ENCODE results near the gene MPZL3. TPM values are rescaled to one million over a fixed set of nuclear protein-coding genes. Genes with fewer than 3 reads are reported as not detected.

Gene MPZL3
- polyA plus RNA-seq, 1 donor from 2014 or later: 3.6 TPM

DNA sequence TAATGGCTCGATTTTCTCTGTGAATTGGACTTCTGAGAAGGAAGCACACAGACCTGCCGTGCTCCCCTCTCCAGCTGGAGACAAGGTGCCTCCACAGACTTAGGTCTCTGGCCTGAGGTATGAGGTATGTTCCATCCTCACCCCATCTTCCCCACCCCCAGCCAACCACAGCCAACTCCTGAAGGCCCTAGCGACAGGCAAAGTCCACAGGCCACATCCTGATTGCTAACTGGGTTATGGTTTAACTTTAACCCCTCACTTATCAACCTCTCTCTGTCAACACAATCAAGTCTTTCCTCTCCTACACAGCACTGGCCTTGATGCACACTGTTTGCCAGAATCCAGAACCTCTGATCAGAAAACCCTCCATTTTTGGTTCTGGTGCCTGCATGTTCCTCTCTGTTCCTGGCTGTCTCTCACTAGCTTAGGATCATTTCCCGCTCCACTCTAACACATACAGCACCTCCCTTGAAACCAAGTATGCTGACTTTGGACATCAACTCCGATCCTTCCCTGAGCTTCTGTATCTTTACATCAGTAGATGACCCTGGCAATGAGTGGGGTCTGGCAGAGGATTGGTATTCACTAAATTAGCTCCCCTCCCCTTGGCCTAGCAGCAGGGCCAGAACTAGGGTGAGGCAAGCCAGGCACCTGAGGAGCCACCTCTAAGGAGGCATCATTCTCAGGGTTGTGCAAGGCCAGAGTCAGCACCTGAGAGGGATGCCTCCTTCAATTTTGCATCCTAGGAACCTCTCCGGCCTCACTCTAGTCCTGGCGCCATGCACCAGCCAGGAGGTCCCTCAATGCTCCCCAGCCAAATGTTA is 49.4 kb downstream of the MPZL3 start:
- TF ChIP-seq POLR2AphosphoS5 (IDR thresholded peaks at IDR 0.05) (no peak), RAD21 (conservative IDR thresholded peaks at IDR 0.05) (no peak), TAF1 (IDR thresholded peaks at IDR 0.05; ENCODE audit: low read depth) (no peak), MXI1 (conservative IDR thresholded peaks at IDR 0.05; ENCODE audit: poor library complexity, severe bottlenecking) (no peak), EZH2 (IDR thresholded peaks at IDR 0.05; ENCODE audit: borderline replicate concordance, insufficient read depth, low read length, poor library complexity, severe bottlenecking) (no peak), SMC3 (conservative IDR thresholded peaks at IDR 0.05; ENCODE audit: poor library complexity) (no peak), EP300 (conservative IDR thresholded peaks at IDR 0.05; ENCODE audit: poor library complexity, severe bottlenecking) (no peak)
- TF ChIP-seq, protein P1, sequence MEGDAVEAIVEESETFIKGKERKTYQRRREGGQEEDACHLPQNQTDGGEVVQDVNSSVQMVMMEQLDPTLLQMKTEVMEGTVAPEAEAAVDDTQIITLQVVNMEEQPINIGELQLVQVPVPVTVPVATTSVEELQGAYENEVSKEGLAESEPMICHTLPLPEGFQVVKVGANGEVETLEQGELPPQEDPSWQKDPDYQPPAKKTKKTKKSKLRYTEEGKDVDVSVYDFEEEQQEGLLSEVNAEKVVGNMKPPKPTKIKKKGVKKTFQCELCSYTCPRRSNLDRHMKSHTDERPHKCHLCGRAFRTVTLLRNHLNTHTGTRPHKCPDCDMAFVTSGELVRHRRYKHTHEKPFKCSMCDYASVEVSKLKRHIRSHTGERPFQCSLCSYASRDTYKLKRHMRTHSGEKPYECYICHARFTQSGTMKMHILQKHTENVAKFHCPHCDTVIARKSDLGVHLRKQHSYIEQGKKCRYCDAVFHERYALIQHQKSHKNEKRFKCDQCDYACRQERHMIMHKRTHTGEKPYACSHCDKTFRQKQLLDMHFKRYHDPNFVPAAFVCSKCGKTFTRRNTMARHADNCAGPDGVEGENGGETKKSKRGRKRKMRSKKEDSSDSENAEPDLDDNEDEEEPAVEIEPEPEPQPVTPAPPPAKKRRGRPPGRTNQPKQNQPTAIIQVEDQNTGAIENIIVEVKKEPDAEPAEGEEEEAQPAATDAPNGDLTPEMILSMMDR (IDR thresholded peaks at IDR 0.05; ENCODE audit: poor library complexity, severe bottlenecking): no peak
- TF ChIP-seq, protein P2, sequence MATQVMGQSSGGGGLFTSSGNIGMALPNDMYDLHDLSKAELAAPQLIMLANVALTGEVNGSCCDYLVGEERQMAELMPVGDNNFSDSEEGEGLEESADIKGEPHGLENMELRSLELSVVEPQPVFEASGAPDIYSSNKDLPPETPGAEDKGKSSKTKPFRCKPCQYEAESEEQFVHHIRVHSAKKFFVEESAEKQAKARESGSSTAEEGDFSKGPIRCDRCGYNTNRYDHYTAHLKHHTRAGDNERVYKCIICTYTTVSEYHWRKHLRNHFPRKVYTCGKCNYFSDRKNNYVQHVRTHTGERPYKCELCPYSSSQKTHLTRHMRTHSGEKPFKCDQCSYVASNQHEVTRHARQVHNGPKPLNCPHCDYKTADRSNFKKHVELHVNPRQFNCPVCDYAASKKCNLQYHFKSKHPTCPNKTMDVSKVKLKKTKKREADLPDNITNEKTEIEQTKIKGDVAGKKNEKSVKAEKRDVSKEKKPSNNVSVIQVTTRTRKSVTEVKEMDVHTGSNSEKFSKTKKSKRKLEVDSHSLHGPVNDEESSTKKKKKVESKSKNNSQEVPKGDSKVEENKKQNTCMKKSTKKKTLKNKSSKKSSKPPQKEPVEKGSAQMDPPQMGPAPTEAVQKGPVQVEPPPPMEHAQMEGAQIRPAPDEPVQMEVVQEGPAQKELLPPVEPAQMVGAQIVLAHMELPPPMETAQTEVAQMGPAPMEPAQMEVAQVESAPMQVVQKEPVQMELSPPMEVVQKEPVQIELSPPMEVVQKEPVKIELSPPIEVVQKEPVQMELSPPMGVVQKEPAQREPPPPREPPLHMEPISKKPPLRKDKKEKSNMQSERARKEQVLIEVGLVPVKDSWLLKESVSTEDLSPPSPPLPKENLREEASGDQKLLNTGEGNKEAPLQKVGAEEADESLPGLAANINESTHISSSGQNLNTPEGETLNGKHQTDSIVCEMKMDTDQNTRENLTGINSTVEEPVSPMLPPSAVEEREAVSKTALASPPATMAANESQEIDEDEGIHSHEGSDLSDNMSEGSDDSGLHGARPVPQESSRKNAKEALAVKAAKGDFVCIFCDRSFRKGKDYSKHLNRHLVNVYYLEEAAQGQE (IDR thresholded peaks at IDR 0.05; ENCODE audit: borderline replicate concordance): no peak
- H4K20me1 ChIP-seq (ENCODE audit: insufficient read depth): no peaks in the 10 kb centered on the region
- H3F3A ChIP-seq (ENCODE audit: insufficient read depth, low read length, poor library complexity, severe bottlenecking): no peaks in the 10 kb centered on the region
- no peaks in the 10 kb centered on the region for H3K27me3 ChIP-seq (ENCODE audit: insufficient read depth, low read depth, low read length)
- no peak overlapping the region for H3K4me2 ChIP-seq (ENCODE audit: low read length)
- no peaks in the 10 kb centered on the region for H3K36me3 ChIP-seq (ENCODE audit: insufficient read depth, low read length)
- H3K4me3 ChIP-seq (ENCODE audit: low read length): no peak overlapping the region
- H3K9ac ChIP-seq (ENCODE audit: low read length): no peak overlapping the region
- H3K79me2 ChIP-seq (replicated peaks; ENCODE audit: insufficient read depth, low read length): no peaks in the 10 kb centered on the region
- no peak overlapping the region for H2AFZ ChIP-seq (ENCODE audit: low read depth, low read length)
- no peaks in the 10 kb centered on the region for H3K9me2 ChIP-seq (ENCODE audit: insufficient read depth, low read length)
- H3K9me3 ChIP-seq (ENCODE audit: low read length): no peaks in the 10 kb centered on the region
- no peak overlapping the region for H3K27ac ChIP-seq (ENCODE audit: low read length)

DNA sequence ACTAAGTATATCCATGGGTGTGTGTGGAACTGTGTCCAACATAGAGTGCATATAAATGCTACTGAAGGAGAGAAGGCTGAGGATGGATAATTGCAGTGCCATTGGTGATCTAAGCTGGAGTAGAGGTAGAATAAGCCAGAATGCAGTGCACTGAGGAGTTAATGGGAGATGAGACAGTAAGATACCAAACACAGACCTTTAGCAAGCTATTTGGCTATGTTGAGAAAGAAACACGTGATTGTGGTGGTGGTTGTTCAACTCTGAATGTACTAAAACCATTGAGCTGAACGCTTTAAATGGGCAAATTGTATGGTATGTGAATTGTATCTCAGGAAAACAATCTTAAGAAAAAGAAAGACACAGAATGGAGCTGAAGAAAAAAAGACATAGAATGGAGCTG is 50.2 kb downstream of the MPZL3 start:
- H3K9ac ChIP-seq (ENCODE audit: low read length): no peak overlapping the region
- H3K4me2 ChIP-seq (ENCODE audit: low read length): no peak overlapping the region
- H3K79me2 ChIP-seq (replicated peaks; ENCODE audit: insufficient read depth, low read length): no peaks in the 10 kb centered on the region
- H3K4me3 ChIP-seq (ENCODE audit: low read length): no peak overlapping the region
- H3K27me3 ChIP-seq (ENCODE audit: insufficient read depth, low read depth, low read length): no peaks in the 10 kb centered on the region
- no peaks in the 10 kb centered on the region for H4K20me1 ChIP-seq (ENCODE audit: insufficient read depth)
- no peak overlapping the region for H3K27ac ChIP-seq (ENCODE audit: low read length)
- H2AFZ ChIP-seq (ENCODE audit: low read depth, low read length): no peak overlapping the region
- TF ChIP-seq SMC3 (conservative IDR thresholded peaks at IDR 0.05; ENCODE audit: poor library complexity): no peak
- H3K36me3 ChIP-seq (ENCODE audit: insufficient read depth, low read length): no peaks in the 10 kb centered on the region
- no peaks in the 10 kb centered on the region for H3K9me2 ChIP-seq (ENCODE audit: insufficient read depth, low read length)
- H3F3A ChIP-seq (ENCODE audit: insufficient read depth, low read length, poor library complexity, severe bottlenecking): no peaks in the 10 kb centered on the region
- H3K9me3 ChIP-seq (ENCODE audit: low read length): no peaks in the 10 kb centered on the region

Measured in neural cell (in vitro differentiated cells).